HG02970 (cell line): ENCODE measurements around the gene KIF4B.
"Not testable (repeated sequence)": the region's sequence is repeated elsewhere in the genome, so short reads cannot be mapped to it uniquely, and the experiment has no call there.

Source experiments
- ATAC-seq: cut with Tn5 transposase; IDR thresholded peaks from one replicate; pipeline ENCODE4 v1.9.1; 2021; ENCODE audit warnings: mild to moderate bottlenecking, moderate library complexity, moderate number of reproducible peaks; ENCODE audit not compliant: unreplicated experiment, low FRiP score

The KIF4B gene

GRCh38 chr5:155013526-155013925 is at the start of gene KIF4B:
KIF4B (plus strand) TSS chr5:155013755; CDS start chr5:155013860, 105 bp downstream.
- no peak for ATAC-seq

- ATAC-seq = no peak
Measured at GRCh38 chr5:154966081-154966841, 47.3 kb upstream of the KIF4B start.

GRCh38 chr5:154966874-154967273 is 46.7 kb upstream of the KIF4B start:
- ATAC-seq = no peak

GRCh38 chr5:154967421-154968024 is 46.0 kb upstream of the KIF4B start:
- no peak for ATAC-seq

- ATAC-seq = no peak
Measured at GRCh38 chr5:154968953-154969352, 44.6 kb upstream of the KIF4B start.

- ATAC-seq = no peak
Measured at GRCh38 chr5:154970759-154971158, 42.8 kb upstream of the KIF4B start.

GRCh38 chr5:154971501-154971900 is 42.1 kb upstream of the KIF4B start:
- no peak for ATAC-seq

- ATAC-seq = no peak
Measured at GRCh38 chr5:154972476-154973080, 41.0 kb upstream of the KIF4B start.

GRCh38 chr5:154976082-154976481 is 37.5 kb upstream of the KIF4B start:
- ATAC-seq = not testable (repeated sequence)

GRCh38 chr5:154977409-154977808 is 36.1 kb upstream of the KIF4B start:
- ATAC-seq = no peak

- ATAC-seq = not testable (repeated sequence)
Measured at GRCh38 chr5:154978294-154978693, 35.3 kb upstream of the KIF4B start.

- ATAC-seq = no peak
Measured at GRCh38 chr5:154984946-154985516, 28.5 kb upstream of the KIF4B start.

GRCh38 chr5:154986151-154986550 is 27.4 kb upstream of the KIF4B start:
- ATAC-seq = no peak

- ATAC-seq = no peak
Measured at GRCh38 chr5:154989626-154990025, 23.9 kb upstream of the KIF4B start.

GRCh38 chr5:154993461-154993860 is 20.1 kb upstream of the KIF4B start:
- no peak for ATAC-seq

GRCh38 chr5:154995679-154996078 is 17.9 kb upstream of the KIF4B start:
- no peak for ATAC-seq

GRCh38 chr5:154997746-154998145 is 15.8 kb upstream of the KIF4B start:
- ATAC-seq = no peak

GRCh38 chr5:154999865-155000264 is 13.7 kb upstream of the KIF4B start:
- ATAC-seq = no peak

GRCh38 chr5:155001523-155001922 is 12.0 kb upstream of the KIF4B start:
- no peak for ATAC-seq

GRCh38 chr5:155002722-155003121 is 10.8 kb upstream of the KIF4B start:
- not testable (repeated sequence) for ATAC-seq

GRCh38 chr5:155004138-155004744 is 9.3 kb upstream of the KIF4B start:
- no peak for ATAC-seq
